Ishikawa (cell line): ENCODE measurements around the gene HAPSTR1.

Source experiments
- EGR1 ChIP-seq: IDR thresholded peaks from 2 replicates; pipeline ENCODE4 v1.6.1; 2012
- EP300 ChIP-seq: IDR thresholded peaks from 2 replicates; pipeline ENCODE4 v1.6.1; 2012; ENCODE audit warnings: borderline replicate concordance
- FOXM1 ChIP-seq: IDR thresholded peaks from 2 replicates; pipeline ENCODE4 v1.6.1; 2012; ENCODE audit warnings: low read depth, borderline replicate concordance
- MAX ChIP-seq: IDR thresholded peaks from 2 replicates; pipeline ENCODE4 v1.6.1; 2012
- RAD21 ChIP-seq: IDR thresholded peaks from 2 replicates; pipeline ENCODE4 v1.6.1; 2012; ENCODE audit warnings: low read depth
- TAF1 ChIP-seq: IDR thresholded peaks from 2 replicates; pipeline ENCODE4 v1.6.1; 2012; ENCODE audit warnings: low read depth, mild to moderate bottlenecking
- TCF12 ChIP-seq: IDR thresholded peaks from 2 replicates; pipeline ENCODE4 v1.6.1; 2012; ENCODE audit warnings: low read depth
- YY1 ChIP-seq: IDR thresholded peaks from 2 replicates; pipeline ENCODE4 v1.6.1; 2012; ENCODE audit warnings: low read depth
- TF ChIP-seq, protein P1 (sequence below): IDR thresholded peaks from 2 replicates; pipeline ENCODE4 v1.6.1; 2012; ENCODE audit warnings: low read depth, mild to moderate bottlenecking

DNA sequence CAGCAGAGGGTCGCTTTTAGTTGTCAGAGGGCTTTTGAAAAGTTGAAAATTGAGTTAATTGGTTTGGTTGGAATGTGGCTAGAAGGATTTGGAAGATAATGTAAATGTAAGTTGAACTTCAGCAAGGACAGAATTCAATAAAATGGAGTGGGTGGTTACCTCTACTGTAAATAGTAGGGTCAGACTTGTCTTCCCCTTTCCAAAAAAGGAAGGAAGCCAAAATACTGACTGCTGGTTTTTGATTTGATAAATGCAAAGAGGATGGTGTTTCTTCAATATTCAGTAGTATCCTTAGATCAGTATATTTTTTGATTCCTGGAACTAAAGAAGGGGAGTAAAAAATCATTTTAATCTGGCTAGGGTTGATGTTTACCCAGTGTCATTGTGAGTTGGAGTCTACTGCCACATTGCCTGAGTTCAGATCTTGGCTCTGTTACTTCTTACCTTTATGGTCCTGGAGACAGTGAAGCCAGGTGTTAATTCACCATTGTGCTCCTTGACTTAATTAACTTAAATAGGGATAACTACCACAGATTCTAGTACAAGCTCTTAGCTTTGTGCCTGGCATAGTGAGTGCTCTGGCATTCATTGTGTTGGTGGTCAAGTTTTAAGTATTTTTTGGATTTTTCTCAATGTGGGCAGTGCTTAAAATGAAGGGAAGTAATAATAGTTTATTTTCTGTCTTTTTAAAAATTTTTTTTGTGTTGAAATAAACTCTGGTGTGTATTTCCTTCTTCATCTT is 4.4 kb downstream of the HAPSTR1 start:
- TF ChIP-seq EP300, result no peak
- TF ChIP-seq RAD21, result no peak
- no peak for TF ChIP-seq FOXM1
- TF ChIP-seq TAF1, result no peak
- TF ChIP-seq, protein P1, sequence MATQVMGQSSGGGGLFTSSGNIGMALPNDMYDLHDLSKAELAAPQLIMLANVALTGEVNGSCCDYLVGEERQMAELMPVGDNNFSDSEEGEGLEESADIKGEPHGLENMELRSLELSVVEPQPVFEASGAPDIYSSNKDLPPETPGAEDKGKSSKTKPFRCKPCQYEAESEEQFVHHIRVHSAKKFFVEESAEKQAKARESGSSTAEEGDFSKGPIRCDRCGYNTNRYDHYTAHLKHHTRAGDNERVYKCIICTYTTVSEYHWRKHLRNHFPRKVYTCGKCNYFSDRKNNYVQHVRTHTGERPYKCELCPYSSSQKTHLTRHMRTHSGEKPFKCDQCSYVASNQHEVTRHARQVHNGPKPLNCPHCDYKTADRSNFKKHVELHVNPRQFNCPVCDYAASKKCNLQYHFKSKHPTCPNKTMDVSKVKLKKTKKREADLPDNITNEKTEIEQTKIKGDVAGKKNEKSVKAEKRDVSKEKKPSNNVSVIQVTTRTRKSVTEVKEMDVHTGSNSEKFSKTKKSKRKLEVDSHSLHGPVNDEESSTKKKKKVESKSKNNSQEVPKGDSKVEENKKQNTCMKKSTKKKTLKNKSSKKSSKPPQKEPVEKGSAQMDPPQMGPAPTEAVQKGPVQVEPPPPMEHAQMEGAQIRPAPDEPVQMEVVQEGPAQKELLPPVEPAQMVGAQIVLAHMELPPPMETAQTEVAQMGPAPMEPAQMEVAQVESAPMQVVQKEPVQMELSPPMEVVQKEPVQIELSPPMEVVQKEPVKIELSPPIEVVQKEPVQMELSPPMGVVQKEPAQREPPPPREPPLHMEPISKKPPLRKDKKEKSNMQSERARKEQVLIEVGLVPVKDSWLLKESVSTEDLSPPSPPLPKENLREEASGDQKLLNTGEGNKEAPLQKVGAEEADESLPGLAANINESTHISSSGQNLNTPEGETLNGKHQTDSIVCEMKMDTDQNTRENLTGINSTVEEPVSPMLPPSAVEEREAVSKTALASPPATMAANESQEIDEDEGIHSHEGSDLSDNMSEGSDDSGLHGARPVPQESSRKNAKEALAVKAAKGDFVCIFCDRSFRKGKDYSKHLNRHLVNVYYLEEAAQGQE, result no peak
- TF ChIP-seq EGR1, result no peak
- TF ChIP-seq TCF12, result no peak
- no peak for TF ChIP-seq MAX
- no peak for TF ChIP-seq YY1
